GM21723 (cell line): ENCODE measurements around the gene HECTD3.
A peak's percentile ranks its signal among the peaks of the same experiment; 100 is the strongest.
"Not testable (repeated sequence)": the region's sequence is repeated elsewhere in the genome, so short reads cannot be mapped to it uniquely, and the experiment has no call there.

Source experiments
- ATAC-seq: cut with Tn5 transposase; IDR thresholded peaks from one replicate; pipeline ENCODE4 v1.9.1; 2021; ENCODE audit warnings: mild to moderate bottlenecking, moderate library complexity; ENCODE audit not compliant: unreplicated experiment

The HECTD3 gene

DNA sequence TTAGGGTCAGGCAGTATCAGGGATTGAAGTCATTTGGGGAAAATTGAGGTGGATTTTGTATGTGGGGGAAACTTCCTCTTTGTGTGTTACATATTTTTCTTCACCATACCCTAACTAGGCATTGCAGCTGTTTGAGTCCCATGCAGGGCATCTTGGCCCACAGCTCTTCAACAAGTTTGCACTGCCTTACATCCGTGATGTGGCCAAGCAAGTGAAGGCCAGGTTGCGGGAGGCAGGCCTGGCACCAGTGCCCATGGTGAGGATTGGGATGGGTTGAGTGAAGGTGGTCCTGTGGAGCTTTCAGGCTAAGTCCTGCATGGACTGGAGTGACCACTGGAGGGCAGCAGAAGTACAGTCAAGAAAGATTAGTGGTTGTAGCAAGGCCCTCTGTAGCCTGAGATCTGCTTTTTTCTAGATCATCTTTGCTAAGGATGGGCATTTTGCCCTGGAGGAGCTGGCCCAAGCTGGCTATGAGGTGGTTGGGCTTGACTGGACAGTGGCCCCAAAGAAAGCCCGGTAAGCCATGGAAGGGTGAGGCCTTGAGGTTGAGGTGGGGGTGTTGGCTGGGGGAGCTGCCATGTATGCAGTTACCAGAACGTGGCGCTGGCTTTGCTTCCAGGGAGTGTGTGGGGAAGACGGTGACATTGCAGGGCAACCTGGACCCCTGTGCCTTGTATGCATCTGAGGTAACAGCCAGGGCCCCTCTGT, 3.4 kb upstream of the HECTD3 start:
- ATAC-seq: no peak

DNA sequence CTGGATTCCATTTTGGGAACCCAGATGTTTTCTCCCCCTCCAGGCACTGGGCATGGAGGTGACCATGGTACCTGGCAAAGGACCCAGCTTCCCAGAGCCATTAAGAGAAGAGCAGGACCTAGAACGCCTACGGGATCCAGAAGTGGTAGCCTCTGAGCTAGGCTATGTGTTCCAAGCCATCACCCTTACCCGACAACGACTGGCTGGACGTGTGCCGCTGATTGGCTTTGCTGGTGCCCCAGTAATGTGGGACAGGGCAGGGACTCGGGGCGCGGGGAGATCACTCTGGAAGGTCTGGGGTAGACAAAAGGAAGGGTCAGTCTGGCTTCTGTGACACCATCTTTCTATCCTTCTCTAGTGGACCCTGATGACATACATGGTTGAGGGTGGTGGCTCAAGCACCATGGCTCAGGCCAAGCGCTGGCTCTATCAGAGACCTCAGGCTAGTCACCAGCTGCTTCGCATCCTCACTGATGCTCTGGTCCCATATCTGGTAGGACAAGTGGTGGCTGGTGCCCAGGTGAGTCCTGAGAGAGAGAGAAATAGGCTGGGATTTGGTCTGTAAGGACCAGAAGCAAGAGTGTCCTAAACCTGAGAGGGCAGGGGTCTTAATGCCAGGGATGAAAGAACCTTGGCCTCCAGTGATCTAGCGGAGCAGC, 2.6 kb upstream of the HECTD3 start:
- no peak for ATAC-seq

DNA sequence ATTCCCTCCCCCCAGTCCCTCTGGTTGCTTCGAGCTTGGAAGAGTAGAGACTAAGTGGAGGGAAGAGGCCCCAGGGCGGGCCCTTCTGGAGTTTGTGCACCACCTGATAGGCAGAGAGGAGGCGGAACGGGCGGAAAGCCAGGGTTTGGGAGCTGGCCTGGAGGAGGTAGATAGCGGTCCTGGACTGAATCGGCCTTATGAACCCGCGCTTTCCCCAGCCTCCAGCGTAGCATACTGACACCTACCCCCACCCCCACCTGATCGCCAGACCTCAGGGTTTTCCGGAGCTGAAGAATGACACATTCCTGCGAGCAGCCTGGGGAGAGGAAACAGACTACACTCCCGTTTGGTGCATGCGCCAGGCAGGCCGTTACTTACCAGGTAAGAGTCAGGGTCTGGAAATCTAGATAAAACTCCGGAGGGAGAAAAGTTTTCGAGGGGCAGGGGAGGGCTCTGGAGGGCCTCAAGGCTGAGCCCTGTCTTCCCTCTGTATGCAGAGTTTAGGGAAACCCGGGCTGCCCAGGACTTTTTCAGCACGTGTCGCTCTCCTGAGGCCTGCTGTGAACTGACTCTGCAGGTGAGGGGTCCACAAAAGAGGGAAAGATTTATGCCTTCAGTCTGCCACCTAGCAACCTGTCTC, 1.6 kb upstream of the HECTD3 start:
- ATAC-seq: no peak

DNA sequence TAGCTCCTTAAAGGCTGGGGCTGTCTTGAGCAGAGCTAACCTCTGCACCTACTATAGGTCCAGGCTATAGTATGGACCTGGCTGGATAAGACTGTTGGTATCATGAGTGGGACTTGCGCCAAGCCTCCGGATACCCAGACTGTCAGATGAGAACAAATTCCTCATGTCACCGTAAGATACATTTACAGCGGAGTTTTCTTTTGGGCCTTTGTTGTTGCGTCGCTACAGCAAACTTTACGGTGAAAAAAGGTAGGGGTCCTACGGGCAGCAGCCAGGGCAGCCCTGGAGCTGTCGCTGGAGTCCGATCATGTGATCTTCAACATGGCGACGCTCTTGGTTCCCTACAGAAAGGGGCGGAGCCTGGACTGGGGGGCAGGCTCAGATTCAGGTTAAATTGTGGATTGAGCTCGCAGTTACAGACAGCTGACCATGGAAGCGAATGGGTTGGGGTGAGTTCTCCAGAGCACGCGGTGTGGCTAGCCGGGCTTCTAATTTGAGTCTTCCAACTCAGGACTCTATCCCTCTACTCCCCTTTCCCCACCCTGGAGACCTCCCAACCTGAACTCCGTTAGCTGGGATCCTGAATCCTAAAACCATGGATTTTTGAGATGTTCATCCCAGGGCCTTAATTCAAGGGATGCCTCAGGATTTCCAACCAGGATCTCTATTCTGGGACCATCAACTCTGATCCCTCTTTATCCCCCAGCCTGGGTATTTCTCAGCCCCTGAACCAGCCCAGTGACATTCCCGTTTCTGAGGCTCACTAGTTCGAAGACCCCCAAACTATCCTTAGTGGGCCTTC, 914 bp upstream of the HECTD3 start, which contains the start of gene UROD:
Gene UROD (plus strand): TSS at position 418 of the 802 bp plus-strand sequence. CDS start 12 bp downstream, at position 430.
- ATAC-seq: peak; percentile 55

DNA sequence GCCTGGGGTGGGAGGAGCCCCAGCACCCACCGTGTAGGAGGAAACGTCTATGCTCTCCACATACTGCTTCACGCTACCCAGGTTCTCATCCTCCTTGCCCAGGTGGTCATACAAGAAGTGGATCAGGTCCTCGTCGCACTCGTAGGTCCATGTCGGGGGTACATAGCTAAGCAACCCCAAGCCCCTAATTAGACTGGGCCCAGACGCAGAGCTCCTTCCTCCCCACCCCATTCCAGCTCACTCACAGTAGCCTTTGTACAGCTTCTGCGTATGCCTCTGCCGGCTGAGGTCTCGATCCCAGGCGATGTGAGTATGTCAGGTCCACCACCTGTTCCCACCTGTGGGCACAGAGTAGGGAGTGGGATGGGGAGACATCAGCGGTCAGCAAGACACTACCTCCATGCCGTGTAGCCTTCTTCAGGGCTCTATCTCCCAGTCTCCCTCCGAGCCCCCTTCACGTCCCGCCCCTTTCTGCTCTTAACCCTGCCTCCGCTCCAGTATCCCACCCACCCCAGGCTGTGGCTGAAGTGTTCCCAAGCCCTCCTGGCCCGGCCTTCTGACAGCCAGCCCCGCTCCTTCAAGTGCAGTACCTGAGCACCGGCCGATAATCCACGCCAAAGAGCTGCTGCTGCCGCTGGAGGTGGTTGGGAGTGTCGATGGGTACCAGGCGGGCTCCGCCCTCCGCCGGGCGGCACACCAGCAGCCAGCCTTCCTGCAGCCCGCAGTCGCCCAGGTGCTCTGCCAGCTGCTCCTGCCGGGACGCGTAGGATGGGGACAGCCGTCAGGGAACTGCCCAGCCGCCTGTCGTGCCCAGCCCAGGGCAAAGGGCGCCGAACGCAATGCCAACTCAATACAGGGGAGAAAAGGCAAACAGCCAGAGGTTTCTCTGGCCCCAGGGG, 919 bp downstream of the HECTD3 start:
- ATAC-seq: no peak

DNA sequence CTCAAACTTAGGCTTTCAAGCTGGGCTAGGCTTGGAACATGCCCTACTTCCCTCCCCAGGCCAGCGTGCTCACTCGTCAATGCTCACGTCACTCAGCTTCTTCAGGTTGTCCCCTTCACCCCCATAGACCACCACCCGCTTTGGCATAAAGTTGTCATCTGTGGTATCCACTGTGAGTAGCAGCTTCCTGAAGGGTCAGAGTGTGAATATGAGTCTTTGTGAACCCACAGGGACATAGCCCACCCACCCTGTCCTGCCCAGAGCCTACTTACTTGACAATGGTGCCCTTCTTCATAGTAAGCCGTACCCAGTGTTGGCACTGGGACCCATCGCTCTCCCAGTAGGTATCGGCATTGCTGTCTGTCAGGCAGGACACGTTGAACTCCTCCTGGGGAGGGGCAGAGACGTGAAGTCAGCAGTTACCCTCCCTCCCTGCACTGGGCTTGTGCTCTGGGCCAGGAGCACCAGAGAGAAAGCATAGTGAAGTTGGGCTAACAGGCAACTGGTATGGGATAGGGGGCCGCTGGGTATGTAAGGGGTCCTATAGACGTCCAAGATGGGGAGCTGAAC, 1.7 kb downstream of the HECTD3 start:
- no peak for ATAC-seq

DNA sequence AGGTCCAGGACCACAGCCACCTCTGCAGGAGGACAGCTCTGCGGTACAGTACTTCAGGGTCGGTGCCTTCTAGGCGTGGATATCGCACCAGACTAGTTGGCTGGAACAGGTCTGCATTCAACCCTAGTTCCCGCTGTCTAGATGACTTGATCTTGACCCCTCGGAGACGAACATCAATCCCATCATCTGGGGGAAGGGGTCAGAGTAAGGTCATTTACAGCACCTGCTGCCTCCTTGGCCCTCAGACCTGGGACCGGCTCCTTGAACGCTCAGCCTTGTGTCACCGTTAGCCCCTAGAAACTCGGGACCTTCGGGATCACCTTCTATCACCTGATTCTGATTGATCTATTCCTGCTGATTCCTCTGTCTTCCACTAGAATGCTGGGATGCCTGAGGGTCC, 2.6 kb downstream of the HECTD3 start:
- no peak for ATAC-seq

DNA sequence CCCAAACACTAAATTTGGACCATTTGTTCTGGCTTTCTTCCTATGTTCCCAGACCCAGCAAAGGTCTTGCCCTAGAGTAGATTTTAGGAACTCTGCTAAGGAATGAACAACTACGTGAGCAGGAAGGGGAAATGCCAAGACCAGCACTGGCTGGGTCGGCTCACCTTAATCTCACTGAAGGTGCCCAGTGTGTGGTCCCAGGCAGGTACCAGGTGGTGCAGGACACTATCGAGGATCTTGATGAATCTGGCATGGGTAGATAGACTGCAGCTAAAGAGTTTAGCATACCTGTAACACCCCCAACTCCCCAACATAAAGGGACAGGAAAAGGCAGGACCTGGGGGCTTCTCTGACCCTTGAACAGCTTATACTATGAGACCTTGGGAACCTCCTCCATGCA, 3.0 kb downstream of the HECTD3 start:
- ATAC-seq: no peak

DNA sequence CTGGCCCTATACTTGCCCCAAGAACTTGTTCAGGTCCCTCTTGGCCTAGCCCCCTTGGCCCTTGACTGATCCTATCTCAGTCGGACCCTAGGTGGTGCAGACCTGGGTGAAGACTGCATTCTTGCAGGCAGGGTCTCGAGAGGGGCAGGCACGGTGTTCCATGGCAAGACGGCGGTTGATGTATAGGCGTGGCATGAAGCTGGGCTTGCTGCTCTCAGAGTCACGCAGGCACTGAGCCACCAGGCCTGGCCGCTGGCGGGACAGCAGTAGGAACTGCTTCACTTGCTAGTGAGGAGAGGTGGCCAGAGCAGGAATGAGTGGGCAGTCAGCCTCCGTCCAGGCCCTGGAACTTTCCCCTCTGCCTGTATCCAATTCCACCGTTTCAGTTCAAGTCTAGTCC, 3.8 kb downstream of the HECTD3 start:
- ATAC-seq: no peak

DNA sequence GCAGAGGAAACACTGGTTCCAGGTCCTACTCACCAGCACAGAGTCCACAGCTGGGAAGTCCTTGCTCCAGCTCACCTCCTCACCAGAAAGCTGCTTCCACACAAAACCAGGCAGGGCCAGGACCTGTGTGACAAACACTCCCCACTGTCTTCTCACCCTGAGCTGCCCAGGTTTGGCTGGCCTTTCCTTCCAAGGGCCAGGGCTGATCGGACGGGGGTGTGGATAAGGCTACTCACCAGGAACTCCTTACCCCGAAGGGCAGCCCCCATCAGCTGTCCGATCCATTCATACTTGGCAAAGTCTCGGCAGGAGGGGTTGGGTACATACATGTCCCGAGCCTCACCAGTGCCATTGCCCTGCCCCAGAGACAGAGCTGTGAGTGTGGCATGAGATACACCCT, 5.4 kb downstream of the HECTD3 start:
- no peak for ATAC-seq

DNA sequence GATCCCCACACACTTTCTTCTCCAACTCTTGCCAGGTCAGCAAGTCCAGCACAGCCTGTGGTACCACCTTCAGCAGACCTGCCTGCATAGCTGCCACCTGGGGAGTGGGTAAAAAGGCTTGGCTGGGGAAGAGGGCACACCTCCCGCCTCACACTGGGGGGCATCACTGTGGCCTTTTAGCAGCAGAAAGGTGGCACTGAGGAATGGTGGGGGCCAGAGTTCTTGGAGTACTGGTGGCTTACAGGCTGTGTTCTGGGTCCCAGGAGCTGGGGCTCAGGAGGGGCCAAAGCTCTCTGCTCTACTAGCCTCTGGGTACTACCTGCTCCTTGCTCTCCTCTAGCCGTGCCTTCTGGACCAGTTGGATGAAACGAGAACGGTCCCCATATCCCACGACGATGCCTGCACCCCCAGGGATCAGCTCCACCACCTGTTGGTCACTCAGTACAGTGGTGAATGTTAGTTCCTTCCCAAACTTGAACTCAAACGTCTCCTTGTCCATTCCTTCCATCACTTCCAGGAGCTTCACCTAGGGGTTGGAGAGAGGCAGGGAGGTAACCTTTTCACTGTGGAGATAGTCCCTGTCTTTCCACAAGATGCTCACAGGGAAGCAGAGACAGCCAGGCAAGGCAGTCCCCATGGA, 6.7 kb downstream of the HECTD3 start:
- ATAC-seq: no peak

DNA sequence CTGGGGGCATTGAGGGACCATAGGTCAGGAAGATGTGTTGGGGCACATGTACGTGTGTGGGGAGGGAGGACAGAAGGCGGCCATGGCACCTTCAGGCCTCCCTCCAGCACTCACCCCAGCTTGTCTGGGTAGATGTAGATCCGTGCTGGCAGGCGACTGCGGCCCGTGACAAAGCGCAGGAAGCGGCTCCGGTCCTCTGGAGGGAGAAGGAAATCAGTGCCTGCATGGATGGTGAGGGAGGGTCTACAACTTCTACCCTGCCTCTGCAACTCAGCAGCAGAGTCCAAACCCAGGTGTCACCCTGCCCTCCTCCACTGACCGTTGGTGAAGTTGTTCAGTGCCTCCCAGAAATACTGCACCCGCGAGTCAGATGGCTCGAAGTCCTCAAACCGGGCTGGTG, 7.4 kb downstream of the HECTD3 start:
- ATAC-seq: no peak

DNA sequence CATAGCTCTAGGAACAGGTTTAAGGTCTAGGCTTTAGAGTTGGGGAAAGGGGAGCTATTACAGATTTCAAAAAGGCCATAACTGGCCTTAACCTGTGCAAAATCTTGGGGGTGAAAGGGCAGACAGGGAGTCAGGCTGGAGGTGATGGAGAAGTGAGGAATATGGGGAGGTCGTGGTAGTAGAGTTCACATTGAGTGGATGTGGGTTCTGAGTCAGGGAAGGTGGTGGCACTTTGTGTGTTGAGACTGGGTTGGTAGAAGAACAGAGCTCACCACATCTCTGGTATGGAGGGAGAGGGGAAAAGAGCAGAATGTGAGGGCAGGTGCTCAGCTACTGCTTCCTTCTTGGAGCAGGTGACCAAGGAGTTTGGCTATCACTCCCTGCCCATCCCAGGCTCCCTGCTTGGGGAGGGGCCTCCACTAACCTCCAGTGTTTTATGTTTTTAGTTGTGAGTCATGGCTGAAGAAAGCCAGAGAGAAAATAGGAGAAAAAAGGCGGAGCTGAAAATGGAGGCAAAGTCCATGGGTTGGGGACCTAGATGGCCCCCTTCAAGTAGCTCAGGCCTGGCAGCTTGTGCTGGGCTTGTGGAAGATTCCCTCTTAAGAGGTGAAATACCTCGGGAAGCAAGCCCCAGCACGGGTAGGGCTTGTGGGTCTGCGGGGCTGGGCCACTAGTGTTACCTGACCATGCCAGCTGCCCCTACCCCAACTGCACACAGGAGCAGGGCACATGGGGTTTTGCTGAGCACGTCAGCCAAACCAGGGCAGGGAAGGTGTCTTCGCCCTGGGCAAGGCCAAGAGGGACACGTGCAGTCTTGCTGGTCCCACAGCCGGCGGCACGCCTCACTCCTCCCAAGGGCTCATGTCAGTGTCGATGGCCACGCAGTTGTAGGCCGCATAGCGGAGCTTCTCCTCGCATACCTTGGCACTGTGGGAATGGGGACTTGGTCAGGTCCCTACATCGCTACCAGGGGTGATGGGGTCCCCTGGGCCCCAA, 8.2 kb downstream of the HECTD3 start:
- ATAC-seq: no peak

DNA sequence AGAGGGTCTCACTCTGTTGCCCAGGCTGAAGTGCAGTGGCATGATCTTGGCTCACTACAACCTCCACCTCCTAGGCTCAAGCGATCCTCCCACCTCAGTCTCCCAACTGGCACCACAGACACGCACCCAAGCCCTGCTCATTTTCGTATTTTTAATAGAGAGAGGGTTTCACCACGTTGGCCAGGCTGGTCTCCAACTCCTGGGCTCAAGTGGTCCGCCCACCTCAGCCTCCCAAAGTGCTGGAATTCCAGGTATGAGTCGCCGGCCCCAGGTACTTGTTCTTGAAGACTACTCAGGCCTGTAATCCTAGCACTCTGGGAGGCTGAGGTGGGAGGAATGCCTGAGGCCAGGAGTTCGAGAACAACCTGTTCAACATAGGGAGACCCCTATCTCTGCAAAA, 9.5 kb downstream of the HECTD3 start:
- not testable (repeated sequence) for ATAC-seq

DNA sequence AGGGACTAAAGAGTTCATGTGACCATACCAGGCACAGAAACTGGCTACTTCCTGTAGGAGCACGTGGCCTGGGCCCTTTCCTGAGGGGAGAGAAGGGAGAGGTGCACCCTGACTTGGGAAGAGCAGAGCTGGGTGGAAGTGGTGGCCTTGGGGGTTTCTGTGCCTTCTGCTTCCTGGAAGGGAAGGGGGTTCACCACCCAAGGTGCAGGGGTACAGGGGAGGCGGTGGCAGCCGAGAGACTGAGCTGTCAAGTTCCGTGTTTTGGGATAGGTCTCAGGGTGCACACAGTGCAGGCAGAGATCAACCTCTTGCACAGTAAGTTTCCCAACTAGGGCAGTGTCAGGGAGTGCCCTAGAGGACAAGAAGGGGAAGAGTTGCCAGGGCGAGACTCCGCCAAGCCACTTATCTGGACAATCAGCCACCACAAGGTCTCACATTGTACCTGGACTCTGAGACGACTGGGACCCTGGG, 10.1 kb downstream of the HECTD3 start:
- ATAC-seq: no peak

DNA sequence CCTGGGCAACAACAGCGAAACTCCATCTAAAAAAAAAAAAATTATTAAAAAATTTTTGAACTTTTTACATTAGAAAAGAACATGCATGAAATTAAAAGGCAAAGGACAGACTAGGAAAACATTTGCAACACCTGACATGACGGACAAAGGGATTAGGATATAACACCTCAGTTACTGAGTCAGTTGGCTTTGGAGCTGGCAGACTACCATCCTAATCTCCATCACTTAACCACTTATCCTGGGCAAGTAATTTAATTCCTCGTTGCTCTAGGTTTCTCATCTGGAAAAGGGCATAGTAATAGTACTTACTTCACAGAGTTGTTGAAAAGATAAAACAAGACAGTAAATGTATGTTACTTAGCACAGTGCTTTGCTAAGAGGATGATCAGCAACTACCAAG, 11.9 kb downstream of the HECTD3 start:
- no peak for ATAC-seq

DNA sequence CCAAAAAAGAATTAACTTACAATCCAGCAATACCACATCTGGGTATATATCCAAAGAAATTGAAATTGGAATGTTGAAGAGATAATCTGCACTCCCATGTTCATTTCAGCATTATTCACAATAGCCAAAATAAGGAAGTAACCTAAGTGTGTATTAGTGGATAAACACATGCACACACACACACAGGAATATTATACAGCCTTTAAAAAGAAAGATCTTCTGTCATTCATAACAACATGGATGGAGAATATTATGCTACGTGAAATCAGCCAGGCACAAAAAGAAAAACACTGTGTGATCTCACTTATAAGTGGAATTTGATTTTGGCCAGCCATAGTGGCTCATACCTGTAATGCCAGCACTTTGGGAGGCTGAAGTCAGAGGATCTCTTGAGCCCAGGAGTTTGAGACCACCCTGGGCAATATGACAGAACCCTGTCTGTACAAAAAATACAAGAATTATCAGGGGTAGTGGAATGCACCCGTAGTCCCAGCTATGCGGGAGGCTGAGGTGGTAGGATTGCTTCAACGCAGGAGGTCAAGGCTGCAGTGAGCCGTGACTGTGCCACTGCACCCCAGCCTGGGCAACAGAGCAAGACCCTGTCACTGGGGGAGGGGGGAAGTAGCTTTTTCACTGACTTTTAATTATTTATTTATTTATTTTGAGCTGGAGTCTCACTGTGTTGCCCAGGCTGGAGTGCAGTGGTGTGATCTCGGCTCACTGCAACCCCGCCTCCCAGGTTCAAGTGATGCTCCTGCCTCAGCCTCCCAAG, 15.5 kb downstream of the HECTD3 start:
- ATAC-seq: no peak
